ENCODE results near the gene EYA2.

The EYA2 gene

DNA sequence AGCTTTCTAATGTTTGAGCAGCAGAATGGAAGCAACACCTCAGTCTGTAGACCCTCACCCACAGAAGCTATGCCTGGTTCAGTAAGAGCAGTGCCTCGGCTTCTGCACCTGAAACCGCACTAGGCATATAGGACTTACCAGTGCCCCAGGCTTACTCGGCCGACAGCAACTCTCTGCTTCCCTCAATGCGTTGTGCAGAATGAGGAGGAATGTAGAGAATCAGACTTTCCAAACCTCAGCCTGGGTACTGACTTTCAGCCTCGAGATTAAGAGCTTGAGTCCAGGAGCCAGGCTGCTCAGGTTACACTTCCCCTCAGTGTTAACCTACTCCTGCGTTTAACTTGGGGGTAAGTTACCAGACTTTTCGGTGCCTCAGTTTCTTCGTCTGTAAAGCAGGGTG lies 8.6 kb downstream of the EYA2 start:
- no peak for TF ChIP-seq ZFX (IDR thresholded peaks at IDR 0.05)
- TF ChIP-seq, protein P1, sequence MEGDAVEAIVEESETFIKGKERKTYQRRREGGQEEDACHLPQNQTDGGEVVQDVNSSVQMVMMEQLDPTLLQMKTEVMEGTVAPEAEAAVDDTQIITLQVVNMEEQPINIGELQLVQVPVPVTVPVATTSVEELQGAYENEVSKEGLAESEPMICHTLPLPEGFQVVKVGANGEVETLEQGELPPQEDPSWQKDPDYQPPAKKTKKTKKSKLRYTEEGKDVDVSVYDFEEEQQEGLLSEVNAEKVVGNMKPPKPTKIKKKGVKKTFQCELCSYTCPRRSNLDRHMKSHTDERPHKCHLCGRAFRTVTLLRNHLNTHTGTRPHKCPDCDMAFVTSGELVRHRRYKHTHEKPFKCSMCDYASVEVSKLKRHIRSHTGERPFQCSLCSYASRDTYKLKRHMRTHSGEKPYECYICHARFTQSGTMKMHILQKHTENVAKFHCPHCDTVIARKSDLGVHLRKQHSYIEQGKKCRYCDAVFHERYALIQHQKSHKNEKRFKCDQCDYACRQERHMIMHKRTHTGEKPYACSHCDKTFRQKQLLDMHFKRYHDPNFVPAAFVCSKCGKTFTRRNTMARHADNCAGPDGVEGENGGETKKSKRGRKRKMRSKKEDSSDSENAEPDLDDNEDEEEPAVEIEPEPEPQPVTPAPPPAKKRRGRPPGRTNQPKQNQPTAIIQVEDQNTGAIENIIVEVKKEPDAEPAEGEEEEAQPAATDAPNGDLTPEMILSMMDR (conservative IDR thresholded peaks at IDR 0.05): no peak
- no peak overlapping the region for H3K27ac ChIP-seq

DNA sequence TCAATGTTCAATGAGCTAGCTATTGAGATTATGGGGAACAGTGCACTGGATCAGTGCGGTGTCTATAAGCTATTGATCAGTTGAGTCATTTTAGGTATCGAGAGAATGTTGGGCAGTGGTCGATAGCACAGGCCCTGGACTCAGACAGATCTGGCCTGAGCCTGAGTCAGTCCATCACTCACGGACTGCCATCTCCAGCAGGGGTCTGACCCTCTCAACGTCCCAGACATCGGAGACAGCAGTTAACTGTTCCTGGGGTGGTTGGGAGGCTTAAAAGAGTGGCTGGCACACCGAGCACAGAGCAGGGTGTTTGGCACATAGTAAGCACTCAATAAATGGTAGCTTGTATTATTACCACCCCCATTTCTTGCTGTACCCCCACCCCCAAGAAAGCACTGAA lies 9.3 kb downstream of the EYA2 start:
- no peak overlapping the region for H3K27ac ChIP-seq
- TF ChIP-seq, protein P1 (conservative IDR thresholded peaks at IDR 0.05): no peak
- no peak for TF ChIP-seq ZFX (IDR thresholded peaks at IDR 0.05)

DNA sequence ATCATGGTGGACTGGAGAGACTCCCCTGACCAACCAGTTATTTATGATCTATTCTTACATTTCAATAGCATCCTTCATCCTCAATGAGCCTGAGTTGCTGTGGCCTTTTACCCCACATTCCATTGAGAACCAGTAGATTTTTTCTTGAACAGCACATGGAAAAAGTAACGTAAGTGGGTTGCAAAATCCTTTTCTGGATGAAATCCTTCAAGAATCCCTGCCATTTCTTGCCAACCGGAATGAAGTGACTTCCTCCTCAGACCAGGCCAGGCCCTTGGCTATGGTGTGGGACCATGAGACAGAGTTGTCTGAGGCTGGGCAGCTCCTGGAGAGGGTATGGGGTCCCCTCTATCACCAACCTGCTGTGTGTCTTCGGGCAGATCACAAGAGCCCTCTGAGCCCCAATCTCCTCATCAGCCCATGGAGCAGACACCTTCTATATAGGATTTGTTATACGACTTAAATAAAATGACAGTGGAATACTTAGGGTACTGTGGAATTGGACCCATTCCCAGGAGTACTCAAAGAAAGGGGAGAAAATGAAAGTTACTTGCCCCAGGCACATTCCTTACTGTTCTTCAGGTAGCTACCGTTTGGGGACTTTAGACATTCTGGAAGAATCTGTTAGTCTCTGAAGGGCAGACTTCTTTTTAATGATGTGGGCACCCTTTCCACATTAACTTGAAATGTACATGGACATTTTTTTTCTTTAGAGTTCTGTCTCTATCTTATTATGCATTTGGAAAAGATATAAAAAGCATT lies 10.9 kb downstream of the EYA2 start:
- H3K27ac ChIP-seq: no peak overlapping the region
- TF ChIP-seq, protein P1 (conservative IDR thresholded peaks at IDR 0.05): no peak
- no peak for TF ChIP-seq ZFX (IDR thresholded peaks at IDR 0.05)

DNA sequence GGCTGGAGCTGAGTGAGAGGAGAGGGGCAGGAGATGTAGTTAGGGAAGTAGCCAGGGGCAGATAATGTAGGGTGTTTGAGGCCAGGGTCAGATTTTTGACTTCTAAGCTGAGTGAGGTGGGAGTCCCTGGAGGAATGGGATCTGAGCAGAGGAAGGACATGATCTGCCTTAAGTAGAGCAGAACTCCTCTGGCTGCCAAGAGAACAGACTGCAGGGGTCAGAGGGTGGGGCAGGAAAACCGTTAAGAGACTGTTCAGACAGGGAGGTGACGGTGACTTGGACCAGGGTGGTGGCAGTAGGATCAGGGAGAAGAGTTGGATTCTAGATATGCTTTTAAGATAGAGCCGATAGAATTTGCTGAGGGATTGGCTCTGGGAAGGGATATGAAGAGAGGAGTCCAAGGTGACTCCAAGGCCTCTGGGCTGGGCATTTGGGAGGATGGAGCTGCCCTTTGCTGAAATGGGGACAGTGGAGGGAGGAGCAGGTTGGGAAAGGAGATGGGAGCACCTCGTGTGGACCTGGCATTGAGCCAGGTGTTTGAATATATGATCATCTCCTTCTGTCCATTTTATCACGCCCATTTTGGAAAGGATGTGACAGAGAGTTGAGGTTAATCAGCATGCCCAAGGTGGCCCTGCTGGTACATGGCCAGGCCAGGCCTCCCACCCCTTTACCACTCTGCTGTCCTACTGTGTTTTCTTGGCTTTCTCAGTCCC lies 18.8 kb downstream of the EYA2 start:
- no peak overlapping the region for H3K27ac ChIP-seq
- no peak for TF ChIP-seq ZFX (IDR thresholded peaks at IDR 0.05)

DNA sequence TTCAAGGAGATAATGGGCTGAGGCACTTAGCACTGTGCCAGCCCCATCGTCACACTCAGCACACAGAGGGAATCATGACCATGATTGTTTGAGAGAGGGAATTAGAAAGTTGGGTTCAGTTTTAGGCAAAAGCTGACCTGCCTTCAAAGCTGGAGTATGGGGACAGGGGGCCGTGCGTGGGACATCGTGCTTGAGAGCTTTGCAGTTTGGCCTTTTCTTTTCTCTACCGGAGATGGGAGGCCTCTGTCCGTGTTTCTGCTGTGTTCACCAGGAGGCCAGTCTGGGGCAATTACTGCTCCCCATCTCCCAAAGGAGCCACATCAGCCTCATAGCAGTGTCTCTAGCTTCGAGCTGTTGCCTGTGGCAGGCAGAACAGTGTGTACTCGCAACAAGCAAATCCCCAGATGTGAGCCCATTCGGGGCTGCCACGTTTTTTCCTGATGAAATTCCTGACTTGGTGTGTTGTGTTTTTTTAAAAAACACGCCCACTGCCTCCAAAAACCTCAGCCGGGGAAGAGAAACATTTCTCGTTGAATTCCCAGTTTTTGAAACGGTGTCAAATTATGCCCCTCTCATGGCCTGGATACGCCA lies 20.2 kb downstream of the EYA2 start:
- TF ChIP-seq, protein P1 (conservative IDR thresholded peaks at IDR 0.05): no peak
- no peak for TF ChIP-seq ZFX (IDR thresholded peaks at IDR 0.05)
- no peak overlapping the region for H3K27ac ChIP-seq

DNA sequence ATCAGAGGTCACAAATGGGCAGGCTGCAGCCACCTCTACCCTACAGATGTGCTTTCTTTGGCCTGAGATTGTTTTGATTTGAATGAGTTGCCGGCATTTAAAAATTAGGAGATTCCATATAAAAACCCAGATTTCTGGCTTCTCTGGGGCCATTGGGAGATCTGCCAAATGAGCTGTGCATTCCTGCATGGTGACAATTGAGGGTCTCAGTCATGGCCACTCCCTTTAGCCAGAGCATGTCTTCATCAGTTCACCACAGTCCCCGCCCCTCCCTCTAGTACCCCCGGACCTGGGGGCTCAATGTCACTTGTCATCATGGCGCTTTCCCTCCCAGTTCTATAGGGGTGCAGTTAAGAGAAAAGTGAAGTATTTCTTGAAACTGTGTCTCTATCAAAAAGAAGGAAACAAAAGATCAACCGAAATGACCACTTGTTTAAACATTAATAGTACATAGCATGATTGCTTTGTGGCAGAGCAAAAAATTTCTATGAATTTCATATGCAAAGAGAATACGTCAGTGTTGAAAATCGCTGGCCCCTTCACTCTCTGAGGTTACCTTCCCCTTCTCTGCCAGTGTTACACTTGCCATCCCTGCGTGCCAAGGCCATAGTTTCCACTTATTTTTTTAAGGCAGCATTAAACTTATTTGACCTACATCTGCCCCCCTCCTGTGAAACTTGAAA lies 21.1 kb downstream of the EYA2 start:
- TF ChIP-seq ZFX (IDR thresholded peaks at IDR 0.05): no peak
- TF ChIP-seq, protein P1 (conservative IDR thresholded peaks at IDR 0.05): no peak
- no peak overlapping the region for H3K27ac ChIP-seq

DNA sequence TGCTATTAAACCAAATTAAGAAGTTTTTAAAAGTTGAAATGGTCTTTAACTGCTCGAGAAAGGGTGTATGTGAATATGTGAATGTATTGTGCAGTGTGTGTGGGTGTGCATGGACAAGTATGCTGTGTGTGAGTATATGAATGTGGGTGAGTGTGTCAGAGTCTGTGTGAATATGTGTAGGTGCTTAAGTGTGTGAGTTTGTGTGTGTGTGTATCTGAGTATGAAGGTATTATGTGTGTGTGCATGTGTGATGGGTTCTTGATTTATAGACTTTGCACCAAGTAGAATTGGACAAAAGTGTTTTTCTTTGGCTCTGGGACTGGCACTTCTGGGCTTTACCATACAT lies 21.6 kb downstream of the EYA2 start:
- TF ChIP-seq, protein P1 (conservative IDR thresholded peaks at IDR 0.05): no peak
- no peak for TF ChIP-seq ZFX (IDR thresholded peaks at IDR 0.05)
- H3K27ac ChIP-seq: no peak overlapping the region

All from C4-2B (cell line).